HG03378 (cell line): ENCODE measurements around the gene DAPP1.
A peak's percentile ranks its signal among the peaks of the same experiment; 100 is the strongest.

ENCODE experiments used
- ATAC-seq: cut with Tn5 transposase; IDR thresholded peaks from one replicate; pipeline ENCODE4 v1.9.1; 2021; ENCODE audit warnings: mild to moderate bottlenecking, moderate library complexity; ENCODE audit not compliant: unreplicated experiment

The DAPP1 gene

GRCh38 chr4:99852199-99852749 is 35.6 kb downstream of the DAPP1 start:
- no peak for ATAC-seq

- no peak for ATAC-seq
Observed at GRCh38 chr4:99853190-99853589, 36.6 kb downstream of the DAPP1 start.

GRCh38 chr4:99853999-99854398 is 37.4 kb downstream of the DAPP1 start:
- ATAC-seq: no peak

- peak; percentile 44 for ATAC-seq
Observed at GRCh38 chr4:99855678-99856077, 39.1 kb downstream of the DAPP1 start.

GRCh38 chr4:99856166-99856565 is 39.5 kb downstream of the DAPP1 start:
- no peak for ATAC-seq

GRCh38 chr4:99857307-99857706 is 40.7 kb downstream of the DAPP1 start:
- ATAC-seq: no peak

GRCh38 chr4:99859618-99860017 is 43.0 kb downstream of the DAPP1 start:
- ATAC-seq: peak; percentile 48

- ATAC-seq: no peak
Observed at GRCh38 chr4:99860521-99860920, 43.9 kb downstream of the DAPP1 start.

GRCh38 chr4:99861120-99861905 is 44.7 kb downstream of the DAPP1 start:
- ATAC-seq: peak; percentile 70

GRCh38 chr4:99863804-99864203 is 47.2 kb downstream of the DAPP1 start:
- no peak for ATAC-seq

- no peak for ATAC-seq
Observed at GRCh38 chr4:99868126-99868596, 51.5 kb downstream of the DAPP1 start.

- ATAC-seq: no peak
Observed at GRCh38 chr4:99872570-99872969, 55.9 kb downstream of the DAPP1 start.

GRCh38 chr4:99875071-99875470 is 58.4 kb downstream of the DAPP1 start:
- no peak for ATAC-seq

GRCh38 chr4:99876946-99877345 is 60.3 kb downstream of the DAPP1 start:
- ATAC-seq: no peak

- peak; percentile 49 for ATAC-seq
Observed at GRCh38 chr4:99878604-99879003, 62.0 kb downstream of the DAPP1 start.

GRCh38 chr4:99879458-99879857 is 62.8 kb downstream of the DAPP1 start:
- no peak for ATAC-seq

GRCh38 chr4:99885063-99885664 is 68.5 kb downstream of the DAPP1 start:
- ATAC-seq: peak; percentile 56

GRCh38 chr4:99885687-99886086 is 69.1 kb downstream of the DAPP1 start:
- no peak for ATAC-seq

- ATAC-seq: no peak
Observed at GRCh38 chr4:99886146-99886545, 69.5 kb downstream of the DAPP1 start.

- ATAC-seq: no peak
Observed at GRCh38 chr4:99887837-99888236, 71.2 kb downstream of the DAPP1 start.

- no peak for ATAC-seq
Observed at GRCh38 chr4:99891351-99891750, 74.7 kb downstream of the DAPP1 start.

GRCh38 chr4:99893029-99893428 is 76.4 kb downstream of the DAPP1 start:
- no peak for ATAC-seq
